HG03045 (cell line): ENCODE results near the gene FGF11.

Experiments
- ATAC-seq: cut with Tn5 transposase; IDR thresholded peaks from one replicate; pipeline ENCODE4 v1.9.1; 2021; ENCODE audit warnings: mild to moderate bottlenecking, moderate library complexity; ENCODE audit not compliant: unreplicated experiment

Gene FGF11

DNA sequence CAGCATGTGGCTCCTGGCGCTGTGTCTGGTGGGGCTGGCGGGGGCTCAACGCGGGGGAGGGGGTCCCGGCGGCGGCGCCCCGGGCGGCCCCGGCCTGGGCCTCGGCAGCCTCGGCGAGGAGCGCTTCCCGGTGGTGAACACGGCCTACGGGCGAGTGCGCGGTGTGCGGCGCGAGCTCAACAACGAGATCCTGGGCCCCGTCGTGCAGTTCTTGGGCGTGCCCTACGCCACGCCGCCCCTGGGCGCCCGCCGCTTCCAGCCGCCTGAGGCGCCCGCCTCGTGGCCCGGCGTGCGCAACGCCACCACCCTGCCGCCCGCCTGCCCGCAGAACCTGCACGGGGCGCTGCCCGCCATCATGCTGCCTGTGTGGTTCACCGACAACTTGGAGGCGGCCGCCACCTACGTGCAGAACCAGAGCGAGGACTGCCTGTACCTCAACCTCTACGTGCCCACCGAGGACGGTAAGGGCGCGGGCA lies 31.0 kb upstream of the FGF11 start:
- ATAC-seq, result no peak

DNA sequence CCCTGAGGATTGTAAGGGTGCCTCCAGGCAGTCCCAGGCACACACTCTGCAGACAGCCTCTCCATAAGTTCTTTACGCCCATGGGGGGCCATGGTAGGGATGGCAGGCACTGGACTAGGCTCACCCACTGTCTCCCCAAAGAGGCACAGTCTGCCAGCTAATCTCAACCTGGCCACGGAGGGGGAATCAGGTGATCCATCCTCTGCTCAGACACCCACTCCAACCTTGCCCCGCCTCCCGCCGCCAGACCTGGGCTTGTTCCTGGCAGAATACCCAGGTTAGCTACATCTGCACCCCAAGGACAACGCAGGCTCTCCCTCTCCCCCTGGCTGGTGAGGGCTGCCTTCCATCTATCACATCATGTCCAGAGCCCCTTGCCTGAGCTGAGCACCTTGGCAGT lies 30.4 kb upstream of the FGF11 start:
- ATAC-seq, result no peak

GRCh38 chr17:7409716-7410115 lies 29.6 kb upstream of the FGF11 start:
- no peak for ATAC-seq

GRCh38 chr17:7410634-7411426 lies 28.5 kb upstream of the FGF11 start:
- ATAC-seq, result no peak

- ATAC-seq, result no peak
These were observed 27.9 kb upstream of the FGF11 start for GRCh38 chr17:7411427-7411750.

DNA sequence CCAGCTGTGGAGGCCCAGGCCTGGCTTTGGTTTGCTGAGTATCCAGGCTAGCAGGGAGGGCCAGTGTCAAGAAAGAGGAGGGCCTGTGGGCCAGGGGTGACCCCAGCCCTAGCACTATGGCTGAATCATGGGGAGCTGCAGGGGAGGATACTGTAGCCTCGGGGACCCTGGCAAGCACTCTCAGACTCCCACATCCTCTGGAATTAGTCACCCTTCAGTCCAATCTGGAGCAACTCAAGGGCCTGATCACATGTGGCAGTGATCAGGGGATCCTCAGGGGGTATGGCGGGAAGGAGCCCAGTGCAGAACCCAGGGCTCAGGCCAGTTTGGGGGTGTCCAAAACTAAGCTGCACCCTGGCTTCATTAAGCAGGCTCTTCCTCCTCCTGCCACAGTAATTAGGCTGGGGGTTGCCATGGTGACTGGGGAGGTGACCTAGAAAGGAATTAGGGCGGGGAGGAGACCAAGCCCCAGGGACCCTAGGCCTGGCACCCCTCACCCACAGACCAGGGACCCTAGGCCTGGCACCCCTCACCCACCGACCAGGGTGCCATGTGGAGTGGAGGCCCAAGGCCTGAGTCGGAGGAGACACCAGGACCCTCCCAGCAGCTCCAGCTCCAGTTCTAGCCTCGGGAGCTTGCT lies 25.8 kb upstream of the FGF11 start:
- ATAC-seq, result no peak

DNA sequence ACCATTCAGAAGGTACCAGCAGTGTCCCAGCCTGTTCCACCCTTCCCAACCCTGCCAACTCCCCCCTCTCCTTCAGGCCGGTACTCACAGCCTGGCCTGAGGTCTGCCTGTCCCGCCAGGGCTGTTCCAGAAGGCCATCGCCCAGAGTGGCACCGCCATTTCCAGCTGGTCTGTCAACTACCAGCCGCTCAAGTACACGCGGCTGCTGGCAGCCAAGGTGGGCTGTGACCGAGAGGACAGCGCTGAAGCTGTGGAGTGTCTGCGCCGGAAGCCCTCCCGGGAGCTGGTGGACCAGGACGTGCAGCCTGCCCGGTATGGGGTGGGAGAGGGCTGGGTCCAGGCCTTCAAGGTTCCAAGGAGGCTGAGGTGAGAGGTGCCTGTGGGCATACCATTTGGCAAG lies 24.5 kb upstream of the FGF11 start:
- ATAC-seq, result no peak

DNA sequence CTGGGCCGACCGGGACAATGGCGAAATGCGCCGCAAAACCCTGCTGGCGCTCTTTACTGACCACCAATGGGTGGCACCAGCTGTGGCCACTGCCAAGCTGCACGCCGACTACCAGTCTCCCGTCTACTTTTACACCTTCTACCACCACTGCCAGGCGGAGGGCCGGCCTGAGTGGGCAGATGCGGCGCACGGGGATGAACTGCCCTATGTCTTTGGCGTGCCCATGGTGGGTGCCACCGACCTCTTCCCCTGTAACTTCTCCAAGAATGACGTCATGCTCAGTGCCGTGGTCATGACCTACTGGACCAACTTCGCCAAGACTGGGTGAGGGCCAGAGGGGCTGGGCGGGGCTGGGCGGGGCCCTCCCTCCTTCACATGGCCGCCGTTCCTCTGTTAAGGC lies 23.5 kb upstream of the FGF11 start:
- no peak for ATAC-seq

DNA sequence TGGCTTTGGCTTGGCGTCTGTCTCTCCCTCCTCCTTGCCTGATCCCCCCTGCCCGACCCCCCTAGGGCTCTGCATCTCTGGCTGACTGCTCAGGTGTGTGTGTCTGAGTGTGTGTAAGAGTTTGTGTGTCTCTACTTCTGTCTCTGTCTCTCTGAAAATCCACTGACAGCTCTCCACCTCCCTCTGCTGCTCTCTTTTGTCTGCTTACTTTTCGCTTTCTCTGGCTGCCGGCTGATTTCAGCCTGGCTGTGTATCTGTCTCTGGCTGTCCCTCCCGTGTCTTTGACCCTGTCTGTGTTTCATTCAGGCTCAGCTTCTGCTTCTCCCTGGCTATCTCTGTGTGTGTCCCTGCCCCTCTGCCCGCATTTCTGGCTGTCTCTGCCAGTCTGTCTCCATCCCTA lies 23.0 kb upstream of the FGF11 start:
- no peak for ATAC-seq

DNA sequence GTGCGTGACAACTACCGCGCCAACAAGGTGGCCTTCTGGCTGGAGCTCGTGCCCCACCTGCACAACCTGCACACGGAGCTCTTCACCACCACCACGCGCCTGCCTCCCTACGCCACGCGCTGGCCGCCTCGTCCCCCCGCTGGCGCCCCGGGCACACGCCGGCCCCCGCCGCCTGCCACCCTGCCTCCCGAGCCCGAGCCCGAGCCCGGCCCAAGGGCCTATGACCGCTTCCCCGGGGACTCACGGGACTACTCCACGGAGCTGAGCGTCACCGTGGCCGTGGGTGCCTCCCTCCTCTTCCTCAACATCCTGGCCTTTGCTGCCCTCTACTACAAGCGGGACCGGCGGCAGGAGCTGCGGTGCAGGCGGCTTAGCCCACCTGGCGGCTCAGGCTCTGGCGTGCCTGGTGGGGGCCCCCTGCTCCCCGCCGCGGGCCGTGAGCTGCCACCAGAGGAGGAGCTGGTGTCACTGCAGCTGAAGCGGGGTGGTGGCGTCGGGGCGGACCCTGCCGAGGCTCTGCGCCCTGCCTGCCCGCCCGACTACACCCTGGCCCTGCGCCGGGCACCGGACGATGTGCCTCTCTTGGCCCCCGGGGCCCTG lies 22.2 kb upstream of the FGF11 start:
- ATAC-seq, result no peak

DNA sequence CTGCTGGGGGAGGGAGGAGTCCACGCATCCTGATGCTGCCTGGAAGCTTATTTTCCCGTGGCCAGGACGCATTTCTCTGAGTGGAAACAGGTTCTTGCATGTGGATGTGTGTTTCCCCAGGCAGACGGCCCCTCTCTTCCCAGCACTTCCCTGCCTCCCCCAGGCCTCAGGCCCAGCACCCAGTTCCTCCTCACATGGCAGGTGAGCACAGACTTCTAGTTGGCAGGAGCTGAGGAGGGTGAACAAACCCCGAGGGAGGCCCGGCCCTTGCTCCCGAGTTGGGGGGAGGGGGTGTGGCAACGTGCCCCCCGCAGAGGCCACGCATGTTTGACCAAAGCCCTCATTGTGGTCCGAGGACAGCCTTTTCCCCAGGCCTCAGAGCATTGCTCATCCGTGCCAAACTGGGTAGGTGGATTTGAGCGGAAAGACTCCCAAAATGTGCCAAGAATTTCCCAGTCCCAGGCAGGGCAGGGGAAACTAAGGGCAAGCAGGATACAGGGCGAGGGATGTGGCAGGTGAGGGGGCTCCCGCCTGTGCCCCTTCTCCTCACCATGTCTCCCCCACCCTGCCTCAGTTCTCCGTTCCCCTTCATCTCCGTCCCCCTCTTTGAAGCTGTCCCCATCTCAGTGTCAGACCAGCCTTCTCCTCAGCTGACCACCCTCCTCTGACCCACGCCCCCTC lies 20.7 kb upstream of the FGF11 start:
- ATAC-seq, result no peak

DNA sequence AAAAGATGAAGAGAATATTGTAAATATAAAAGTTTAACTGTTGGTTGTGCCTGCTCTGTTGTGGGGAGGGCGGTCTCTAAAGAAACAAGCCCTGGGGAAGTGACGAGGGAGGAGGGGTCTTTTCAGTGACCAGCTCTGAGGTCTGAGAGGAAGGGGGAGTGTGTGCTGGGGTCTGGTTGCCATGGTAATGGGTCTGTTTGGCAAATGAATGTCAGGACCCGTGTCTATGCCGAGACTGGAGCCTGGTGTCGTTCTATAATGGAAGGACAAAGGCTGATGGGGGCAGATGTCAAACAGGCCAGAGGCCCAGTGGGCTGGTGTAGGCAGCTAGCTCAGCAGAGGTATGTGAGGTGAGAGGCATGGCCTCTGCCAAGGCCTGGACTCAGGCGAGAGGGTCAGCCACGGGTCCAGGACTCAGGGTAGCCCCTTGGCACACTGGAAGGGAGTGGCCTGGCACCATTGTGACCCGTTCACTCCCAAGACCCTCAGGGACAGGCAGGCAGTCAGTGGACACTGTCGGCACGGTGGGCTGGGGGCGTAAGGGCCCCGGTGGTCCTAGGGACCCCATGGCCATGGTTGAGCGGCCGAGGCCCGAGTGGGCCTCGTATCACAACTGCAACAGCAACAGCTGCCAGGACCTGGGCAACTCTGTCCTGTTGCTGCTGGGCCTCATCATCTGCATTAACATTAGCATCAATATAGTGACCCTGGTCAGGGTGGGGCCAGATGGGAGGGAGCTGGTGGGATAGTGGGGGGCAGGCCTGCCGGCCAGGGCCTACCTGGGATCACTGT lies 19.3 kb upstream of the FGF11 start, which contains the start of gene SPEM1:
Gene SPEM1, plus strand, starts transcription at position 506 of the 792 bp plus-strand sequence. Its CDS starts 61 bp downstream, at position 567.
- ATAC-seq, result no peak

DNA sequence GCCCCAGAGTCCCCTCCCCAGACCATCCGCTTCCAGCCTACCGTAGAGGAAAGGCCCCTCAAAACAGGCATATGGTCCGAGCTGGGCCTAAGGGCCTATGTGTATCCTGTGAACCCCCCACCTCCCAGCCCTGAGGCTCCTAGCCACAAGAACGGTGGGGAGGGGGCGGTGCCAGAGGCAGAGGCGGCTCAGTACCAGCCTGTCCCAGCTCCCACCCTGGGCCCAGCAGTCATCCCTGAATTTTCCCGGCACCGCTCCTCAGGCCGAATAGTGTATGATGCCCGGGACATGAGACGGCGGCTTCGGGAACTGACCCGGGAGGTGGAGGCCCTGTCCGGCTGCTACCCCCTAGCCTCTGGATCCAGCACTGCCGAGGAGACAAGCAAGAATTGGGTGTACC lies 18.1 kb upstream of the FGF11 start:
- ATAC-seq, result no peak

GRCh38 chr17:7423679-7424078 lies 15.6 kb upstream of the FGF11 start:
- ATAC-seq, result no peak

DNA sequence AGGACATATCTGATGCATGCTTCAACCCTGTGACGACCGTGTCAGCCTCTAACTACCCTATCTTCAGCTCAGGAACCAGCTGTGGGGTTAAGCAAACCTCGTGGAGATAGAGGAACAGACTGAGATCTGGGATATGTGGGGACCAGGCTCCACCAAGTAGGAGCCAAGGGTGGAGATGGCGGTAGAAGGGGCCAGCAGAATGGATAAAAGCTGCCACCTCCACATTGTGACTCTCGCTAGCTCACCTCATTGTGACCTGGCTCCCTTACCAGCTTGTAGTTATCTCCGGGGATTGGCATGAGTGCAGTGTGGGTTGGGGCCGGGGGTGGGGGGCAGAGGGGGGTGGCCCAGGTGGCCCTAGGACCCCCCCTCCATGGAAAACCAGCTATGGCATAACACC lies 14.0 kb upstream of the FGF11 start, which contains the start of gene SPEM2:
Gene SPEM2, plus strand, starts transcription at position 301 of the 400 bp plus-strand sequence. Its CDS starts 73 bp downstream, at position 374.
- ATAC-seq, result no peak

- no peak for ATAC-seq
These were observed 13.6 kb upstream of the FGF11 start for GRCh38 chr17:7425756-7426155.

DNA sequence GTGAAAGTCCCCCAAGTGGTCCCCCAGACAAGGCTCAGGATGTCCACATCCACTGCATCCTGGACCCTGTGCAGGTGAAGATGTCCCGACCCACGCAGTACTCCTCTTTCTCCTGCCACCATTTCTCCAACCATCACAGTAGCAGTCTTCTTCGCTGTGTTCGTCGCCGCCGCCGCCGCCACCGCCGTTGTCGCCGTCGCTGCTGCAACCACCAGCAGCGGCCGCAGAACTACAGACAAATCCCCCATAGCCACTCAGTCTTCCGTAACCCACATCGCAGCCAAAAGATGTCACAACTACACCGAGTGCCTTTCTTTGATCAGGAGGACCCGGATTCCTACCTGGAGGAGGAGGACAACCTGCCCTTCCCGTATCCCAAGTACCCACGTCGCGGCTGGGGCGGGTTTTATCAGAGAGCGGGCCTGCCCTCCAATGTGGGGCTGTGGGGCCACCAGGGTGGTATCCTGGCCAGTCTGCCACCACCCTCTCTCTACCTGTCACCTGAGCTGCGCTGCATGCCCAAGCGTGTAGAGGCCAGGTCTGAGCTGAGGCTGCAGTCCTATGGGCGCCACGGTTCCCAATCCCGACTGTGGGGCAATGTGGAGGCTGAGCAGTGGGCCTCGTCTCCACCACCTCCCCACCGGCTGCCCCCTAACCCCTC lies 13.0 kb upstream of the FGF11 start:
- no peak for ATAC-seq

- ATAC-seq, result no peak
These were observed 12.3 kb upstream of the FGF11 start for GRCh38 chr17:7426896-7427489.

- ATAC-seq, result no peak
These were observed 11.8 kb upstream of the FGF11 start for GRCh38 chr17:7427549-7427948.

GRCh38 chr17:7428557-7428956 lies 10.8 kb upstream of the FGF11 start, which contains the start of gene SPEM3:
SPEM3 (plus strand) TSS chr17:7428857; CDS start chr17:7428903, 46 bp downstream.
- no peak for ATAC-seq
